ENCODE measurements around the gene CFAP46.

GRCh38 chr10:132881186-132881920 lies 61.0 kb downstream of the CFAP46 start:
- no peak for TF ChIP-seq CTCF (IDR thresholded peaks at IDR 0.05)
- no peak for TF ChIP-seq EP300 (IDR thresholded peaks at IDR 0.05)
- no peak for TF ChIP-seq POLR2AphosphoS5 (IDR thresholded peaks at IDR 0.05)
